Urothelium cell line (cell line): ENCODE measurements around the gene SHC3.
A peak's percentile ranks its signal among the peaks of the same experiment; 100 is the strongest.

Experiments
- DNase-seq: peaks from one replicate; pipeline ENCODE4 v3.0.0; 2011; ENCODE audit warnings: low spot score, mixed read lengths
- FAIRE-seq: peaks from 2 replicates; lab custom pipeline; 2011; peaks lifted over from hg19 to GRCh38; lab: Jason Lieb, UNC

Gene SHC3

GRCh38 chr9:89161221-89161620 is 17.4 kb downstream of the SHC3 start:
- FAIRE-seq, result no peak
- DNase-seq, result no peak

GRCh38 chr9:89160806-89161205 is 17.8 kb downstream of the SHC3 start:
- no peak for FAIRE-seq

GRCh38 chr9:89154651-89155336 is 23.8 kb downstream of the SHC3 start:
- DNase-seq, result peak; percentile 59
- no peak for FAIRE-seq

More at GRCh38 chr9:89160806-89161205, 17.8 kb downstream of the SHC3 start:
- no peak for DNase-seq

- no peak for DNase-seq
Measured at GRCh38 chr9:89154218-89154617, 24.4 kb downstream of the SHC3 start.

GRCh38 chr9:89153232-89154017 is 25.2 kb downstream of the SHC3 start:
- DNase-seq, result peak; percentile 52
- no peak for FAIRE-seq

More at GRCh38 chr9:89154218-89154617, 24.4 kb downstream of the SHC3 start:
- FAIRE-seq, result no peak

- DNase-seq (no peak), FAIRE-seq (no peak)
Measured at GRCh38 chr9:89149726-89150125, 28.9 kb downstream of the SHC3 start.

- no peak for DNase-seq
- FAIRE-seq, result no peak
Measured at GRCh38 chr9:89145097-89145496, 33.5 kb downstream of the SHC3 start.

GRCh38 chr9:89144238-89144637 is 34.4 kb downstream of the SHC3 start:
- DNase-seq (no peak), FAIRE-seq (no peak)

- DNase-seq, result no peak
- no peak for FAIRE-seq
Measured at GRCh38 chr9:89143266-89143665, 35.4 kb downstream of the SHC3 start.

- DNase-seq (no peak), FAIRE-seq (no peak)
Measured at GRCh38 chr9:89139455-89139854, 39.2 kb downstream of the SHC3 start.

GRCh38 chr9:89138463-89139390 is 39.9 kb downstream of the SHC3 start:
- no peak for DNase-seq
- FAIRE-seq, result no peak

- FAIRE-seq, result no peak
Measured at GRCh38 chr9:89137542-89138462, 40.8 kb downstream of the SHC3 start.

GRCh38 chr9:89135591-89136166 is 42.9 kb downstream of the SHC3 start:
- DNase-seq, result no peak
- FAIRE-seq, result no peak

More at GRCh38 chr9:89137542-89138462, 40.8 kb downstream of the SHC3 start:
- DNase-seq, result peak; percentile 84

- DNase-seq (no peak), FAIRE-seq (no peak)
Measured at GRCh38 chr9:89134709-89135108, 43.9 kb downstream of the SHC3 start.

GRCh38 chr9:89122949-89123348 is 55.7 kb downstream of the SHC3 start:
- no peak for FAIRE-seq
- DNase-seq, result no peak

GRCh38 chr9:89120704-89121103 is 57.9 kb downstream of the SHC3 start:
- FAIRE-seq (no peak), DNase-seq (no peak)

- FAIRE-seq, result no peak
- DNase-seq, result no peak
Measured at GRCh38 chr9:89116805-89117192, 61.8 kb downstream of the SHC3 start.

- peak; percentile 32 for FAIRE-seq
Measured at GRCh38 chr9:89116064-89116804, 62.4 kb downstream of the SHC3 start.

GRCh38 chr9:89115426-89115825 is 63.2 kb downstream of the SHC3 start:
- DNase-seq, result no peak
- FAIRE-seq, result peak; percentile 81

More at GRCh38 chr9:89116064-89116804, 62.4 kb downstream of the SHC3 start:
- DNase-seq, result no peak
